ENCODE results near the gene ALDH1L1.

Gene ALDH1L1

GRCh38 chr3:126154391-126155279, 25.8 kb downstream of the ALDH1L1 start:
- DNase-seq (ENCODE audit: low read depth), result no peak

- DNase-seq (ENCODE audit: low read depth), result no peak
Measured at GRCh38 chr3:126153695-126154360, 26.6 kb downstream of the ALDH1L1 start.

- no peak for DNase-seq (ENCODE audit: low read depth)
Measured at GRCh38 chr3:126152901-126153694, 27.3 kb downstream of the ALDH1L1 start.

- DNase-seq (ENCODE audit: low read depth), result no peak
Measured at GRCh38 chr3:126152458-126152857, 27.9 kb downstream of the ALDH1L1 start.

GRCh38 chr3:126151562-126152302, 28.7 kb downstream of the ALDH1L1 start:
- DNase-seq (ENCODE audit: low read depth), result no peak

GRCh38 chr3:126149960-126150515, 30.3 kb downstream of the ALDH1L1 start:
- no peak for DNase-seq (ENCODE audit: low read depth)

GRCh38 chr3:126149256-126149902, 31.0 kb downstream of the ALDH1L1 start:
- no peak for DNase-seq (ENCODE audit: low read depth)

GRCh38 chr3:126147932-126148683, 32.3 kb downstream of the ALDH1L1 start:
- no peak for DNase-seq (ENCODE audit: low read depth)

- DNase-seq (ENCODE audit: low read depth), result no peak
Measured at GRCh38 chr3:126147147-126147931, 33.0 kb downstream of the ALDH1L1 start.

GRCh38 chr3:126146525-126147146, 33.8 kb downstream of the ALDH1L1 start:
- no peak for DNase-seq (ENCODE audit: low read depth)

GRCh38 chr3:126146034-126146433, 34.4 kb downstream of the ALDH1L1 start:
- no peak for DNase-seq (ENCODE audit: low read depth)

GRCh38 chr3:126142652-126143051, 37.7 kb downstream of the ALDH1L1 start:
- DNase-seq (ENCODE audit: low read depth), result no peak

GRCh38 chr3:126137490-126138130, 42.8 kb downstream of the ALDH1L1 start:
- DNase-seq (ENCODE audit: low read depth), result no peak

- no peak for DNase-seq (ENCODE audit: low read depth)
Measured at GRCh38 chr3:126136428-126137220, 43.8 kb downstream of the ALDH1L1 start.

- DNase-seq (ENCODE audit: low read depth), result no peak
Measured at GRCh38 chr3:126135406-126136076, 44.8 kb downstream of the ALDH1L1 start.

- no peak for DNase-seq (ENCODE audit: low read depth)
Measured at GRCh38 chr3:126135071-126135405, 45.3 kb downstream of the ALDH1L1 start.

Measured in ELR (cell line).